Tibial nerve (tissue), 4 donors: Measurements from ENCODE around the gene OSBPL10. TPM values are rescaled to one million over a fixed set of nuclear protein-coding genes. Genes with fewer than 3 reads are reported as not detected.

Experiments
- DNase-seq, 2 donors: peaks; one replicate each; pipeline ENCODE4 v3.0.0-alpha.2; 2019; ENCODE audit warnings: low spot score in 2 of 2
- H3K27ac ChIP-seq, 4 donors: fragments of 200-600 bp; sonication (generic) in 3 of 4; one replicate each; pipeline ENCODE4 v1.5.1; 2017 to 2019; ENCODE audit warnings: mild to moderate bottlenecking in 1 of 4
- H3K27me3 ChIP-seq, 2 donors: fragments of 200-600 bp; sonication (generic) in 1 of 2; one replicate each; pipeline versions ENCODE4 v1.5.1 to v1.6.0; 2017 to 2019
- H3K36me3 ChIP-seq, 3 donors: fragments of 200-600 bp; sonication (generic); one replicate each; pipeline ENCODE4 v1.5.1; 2018 to 2019
- H3K4me1 ChIP-seq, 4 donors: fragments of 200-600 bp; sonication (generic) in 3 of 4; one replicate each; pipeline ENCODE4 v1.5.1; 2017 to 2019
- H3K4me3 ChIP-seq, 4 donors: fragments of 200-600 bp; sonication (generic) in 3 of 4; one replicate each; pipeline ENCODE4 v1.5.1; 2017 to 2019; ENCODE audit warnings: mild to moderate bottlenecking in 1 of 4, moderate library complexity in 1 of 4
- H3K9me3 ChIP-seq, 4 donors: fragments of 200-600 bp; sonication (generic) in 3 of 4; one replicate each; pipeline ENCODE4 v1.5.1; 2017 to 2019
- EP300 ChIP-seq, 2 donors: sonication (generic); formaldehyde crosslinking; IDR thresholded peaks; one replicate each; pipeline ENCODE4 v1.6.1; 2017; ENCODE audit warnings: antibody characterized with exemption in 2 of 2, mild to moderate bottlenecking in 1 of 2
- POLR2A ChIP-seq, 2 donors: fragments of 450-650 bp; IDR thresholded peaks; one replicate each; pipeline ENCODE4 v1.6.1; 2017; ENCODE audit warnings: antibody characterized with exemption in 2 of 2, mild to moderate bottlenecking in 2 of 2, moderate library complexity in 2 of 2
- WGBS, 2 donors: methylation state at CpG; one replicate each; pipeline ENCODE4 v1.1.5; 2018; 5-methylcytosine and 5-hydroxymethylcytosine counted together
- total RNA-seq, 4 donors: library from RNA; depleted of rRNA; stranded (reverse); fragments of >200 nt; gene quantifications; one replicate each; pipeline ENCODE4 v1.1.0, GENCODE V29; 2016
- TF ChIP-seq, protein P1 (sequence below), 5 experiments: fragments of 200-600 bp in 3 of 5; fragments of 450-650 bp in 2 of 5; sonication (generic) in 3 of 5; IDR thresholded peaks; one replicate each; pipeline ENCODE4 v1.5.1; 2016 to 2019; ENCODE audit warnings: antibody characterized with exemption in 5 of 5, mild to moderate bottlenecking in 3 of 5, moderate library complexity in 2 of 5

Gene OSBPL10
- total RNA-seq, 4 donors from 2014 or later: 45.0 to 79.2 (median 60.4) TPM

DNA sequence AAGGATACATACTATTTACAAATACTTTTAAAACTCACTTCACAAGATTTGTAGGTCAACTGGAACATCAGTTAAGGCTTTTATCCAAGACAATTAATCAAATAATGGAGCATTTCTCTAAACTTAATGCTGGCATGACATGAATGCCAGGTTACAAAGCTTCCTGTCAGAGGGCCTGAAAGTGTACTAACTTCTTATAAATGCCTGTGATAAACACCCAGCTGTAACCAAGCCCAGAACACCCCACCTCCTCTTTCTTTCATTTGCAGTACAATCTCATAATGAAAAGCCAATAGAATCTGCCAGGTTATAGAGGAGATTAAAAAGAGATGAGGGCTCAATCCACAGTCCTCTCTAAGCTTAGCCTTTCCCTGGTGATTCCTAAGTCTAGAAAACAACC lies 214.4 kb downstream of the OSBPL10 start:
- H3K27ac ChIP-seq: no peak overlapping the region
- TF ChIP-seq, protein P1, sequence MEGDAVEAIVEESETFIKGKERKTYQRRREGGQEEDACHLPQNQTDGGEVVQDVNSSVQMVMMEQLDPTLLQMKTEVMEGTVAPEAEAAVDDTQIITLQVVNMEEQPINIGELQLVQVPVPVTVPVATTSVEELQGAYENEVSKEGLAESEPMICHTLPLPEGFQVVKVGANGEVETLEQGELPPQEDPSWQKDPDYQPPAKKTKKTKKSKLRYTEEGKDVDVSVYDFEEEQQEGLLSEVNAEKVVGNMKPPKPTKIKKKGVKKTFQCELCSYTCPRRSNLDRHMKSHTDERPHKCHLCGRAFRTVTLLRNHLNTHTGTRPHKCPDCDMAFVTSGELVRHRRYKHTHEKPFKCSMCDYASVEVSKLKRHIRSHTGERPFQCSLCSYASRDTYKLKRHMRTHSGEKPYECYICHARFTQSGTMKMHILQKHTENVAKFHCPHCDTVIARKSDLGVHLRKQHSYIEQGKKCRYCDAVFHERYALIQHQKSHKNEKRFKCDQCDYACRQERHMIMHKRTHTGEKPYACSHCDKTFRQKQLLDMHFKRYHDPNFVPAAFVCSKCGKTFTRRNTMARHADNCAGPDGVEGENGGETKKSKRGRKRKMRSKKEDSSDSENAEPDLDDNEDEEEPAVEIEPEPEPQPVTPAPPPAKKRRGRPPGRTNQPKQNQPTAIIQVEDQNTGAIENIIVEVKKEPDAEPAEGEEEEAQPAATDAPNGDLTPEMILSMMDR (IDR thresholded peaks at IDR 0.05): no peak
- no peak for TF ChIP-seq POLR2A (IDR thresholded peaks at IDR 0.05)
- no peak for TF ChIP-seq EP300 (IDR thresholded peaks at IDR 0.05)
- no peak for DNase-seq
- no peaks in the 10 kb centered on the region for H3K9me3 ChIP-seq
- no peaks in the 10 kb centered on the region for H3K27me3 ChIP-seq
- H3K4me1 ChIP-seq: no peaks in the 10 kb centered on the region
- H3K36me3 ChIP-seq: no peaks in the 10 kb centered on the region
- H3K4me3 ChIP-seq: no peak overlapping the region

DNA sequence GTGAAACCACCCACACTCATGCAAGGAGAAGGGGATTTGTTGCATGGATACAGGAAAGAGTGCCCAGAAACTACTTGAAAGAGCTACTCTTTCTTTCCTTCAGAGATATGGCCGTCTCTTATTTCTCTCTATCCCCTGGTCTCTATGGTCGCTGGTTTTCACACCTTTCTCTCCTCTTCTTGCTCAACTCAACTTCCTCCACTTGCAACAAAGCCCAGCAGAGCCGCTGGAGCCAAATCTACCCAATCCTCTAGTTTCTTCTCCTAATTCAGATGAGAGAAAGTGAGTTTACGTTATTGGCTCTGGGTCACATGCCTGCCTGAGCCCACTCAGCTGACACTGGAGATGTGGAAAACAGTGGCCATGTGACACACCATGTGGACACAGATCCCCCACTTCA lies 215.2 kb downstream of the OSBPL10 start:
- Histone ChIP-seq H3K4me3 (no peak overlapping the region), H3K4me1 (no peaks in the 10 kb centered on the region), H3K9me3 (no peaks in the 10 kb centered on the region), H3K36me3 (no peaks in the 10 kb centered on the region), H3K27ac (no peak overlapping the region), H3K27me3 (no peaks in the 10 kb centered on the region)
- DNase-seq: no peak
- 95% methylated on average over 3 to 4 of the region's 4 CpGs for WGBS, 2 donors
- TF ChIP-seq POLR2A (IDR thresholded peaks at IDR 0.05) (no peak), EP300 (IDR thresholded peaks at IDR 0.05) (no peak)
- TF ChIP-seq, protein P1 (IDR thresholded peaks at IDR 0.05): no peak

DNA sequence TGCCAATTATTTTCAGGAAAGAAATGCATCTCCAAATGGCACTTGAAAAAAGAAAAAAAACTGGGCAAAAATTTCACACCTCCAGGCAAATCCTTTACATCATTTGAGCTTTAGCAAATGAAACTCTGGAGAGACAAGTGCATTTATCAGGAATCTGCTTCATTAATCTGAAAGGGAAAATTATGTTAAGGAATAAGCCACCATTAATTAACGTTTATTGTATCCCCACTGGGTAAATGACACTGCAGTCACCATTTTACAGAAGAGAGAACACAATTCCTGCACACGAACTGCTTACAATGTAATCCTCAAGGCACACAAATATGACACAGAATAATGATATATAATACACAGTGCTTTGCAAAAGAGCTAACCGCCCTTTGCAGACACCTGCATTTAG lies 217.3 kb downstream of the OSBPL10 start:
- no peaks in the 10 kb centered on the region for H3K4me1 ChIP-seq

DNA sequence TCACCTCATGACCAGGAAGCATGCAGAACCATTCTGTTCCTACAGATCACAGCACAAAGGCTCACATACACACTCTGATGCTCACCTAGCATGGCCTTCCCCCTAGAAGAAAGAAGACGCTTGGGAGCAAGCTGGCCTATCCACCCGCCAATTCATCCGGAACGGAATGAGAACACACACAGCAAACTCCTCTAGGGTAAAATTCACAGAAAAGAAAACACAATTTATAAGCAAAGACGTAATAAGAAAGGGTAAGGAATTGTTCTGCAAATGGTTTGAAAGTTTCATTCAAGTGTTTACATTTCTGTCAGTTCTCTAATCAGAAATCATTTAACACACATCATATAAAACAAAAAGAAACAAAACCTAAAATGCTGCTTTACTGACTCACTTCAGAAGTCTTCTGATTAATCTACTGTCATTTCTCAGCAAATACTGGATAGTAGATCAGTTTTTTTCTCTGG lies 218.1 kb downstream of the OSBPL10 start:
- DNase-seq: no peak
- WGBS, 2 donors: 73 to 81% methylated on average over 5 of the region's 5 CpGs
- Histone ChIP-seq H3K36me3 (no peaks in the 10 kb centered on the region), H3K27me3 (no peaks in the 10 kb centered on the region), H3K4me1 (no peaks in the 10 kb centered on the region), H3K4me3 (no peak overlapping the region), H3K9me3 (no peaks in the 10 kb centered on the region), H3K27ac (no peak overlapping the region)
- no peak for TF ChIP-seq EP300 (IDR thresholded peaks at IDR 0.05)
- TF ChIP-seq, protein P1 (IDR thresholded peaks at IDR 0.05): no peak
- TF ChIP-seq POLR2A (IDR thresholded peaks at IDR 0.05): no peak

More for the DNA sequence above, 217.3 kb downstream of the OSBPL10 start:
- 82 to 86% methylated on average over 3 of the region's 3 CpGs for WGBS, 2 donors
- no peak overlapping the region for H3K4me3 ChIP-seq
- DNase-seq: no peak
- no peaks in the 10 kb centered on the region for H3K36me3 ChIP-seq
- H3K27me3 ChIP-seq: no peaks in the 10 kb centered on the region
- TF ChIP-seq POLR2A (IDR thresholded peaks at IDR 0.05): no peak
- TF ChIP-seq, protein P1 (IDR thresholded peaks at IDR 0.05): no peak
- H3K27ac ChIP-seq: no peak overlapping the region
- H3K9me3 ChIP-seq: no peaks in the 10 kb centered on the region

DNA sequence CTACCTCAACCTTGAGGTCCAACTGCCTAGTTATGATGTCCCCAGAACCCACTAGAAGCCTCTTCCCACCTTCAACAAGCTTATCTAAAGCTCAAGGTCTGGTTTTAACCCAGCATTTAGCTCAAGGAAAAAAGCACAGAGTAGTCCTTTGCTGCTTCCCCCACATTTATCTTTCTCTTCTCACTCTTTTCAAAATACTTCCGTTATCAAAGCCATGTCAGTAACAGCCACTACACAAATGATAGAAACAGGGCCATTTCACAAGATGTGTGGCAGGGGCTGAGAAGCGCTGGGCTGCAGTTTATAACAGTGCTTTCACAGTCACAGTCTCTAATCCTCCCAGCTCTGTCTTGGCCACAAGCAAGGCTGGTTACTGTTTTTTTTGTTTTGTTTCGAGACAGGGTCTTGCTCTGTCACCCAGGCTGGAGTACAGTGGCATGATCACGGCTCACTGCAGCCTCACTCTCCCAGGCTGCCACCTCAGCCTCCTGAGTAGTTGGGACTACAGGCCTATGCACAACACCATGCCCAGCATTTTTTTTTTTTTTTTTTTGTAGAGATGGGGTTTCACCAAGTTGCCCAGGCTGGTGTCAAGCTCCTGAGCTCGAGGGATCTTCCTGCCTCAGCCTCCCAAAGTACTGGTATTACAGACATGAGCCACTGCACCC lies 218.8 kb downstream of the OSBPL10 start:
- WGBS, 2 donors: 69 to 80% methylated on average over 5 of the region's 5 CpGs
- Histone ChIP-seq H3K9me3 (no peaks in the 10 kb centered on the region), H3K4me3 (no peak overlapping the region), H3K4me1 (no peaks in the 10 kb centered on the region), H3K36me3 (no peaks in the 10 kb centered on the region), H3K27me3 (no peaks in the 10 kb centered on the region), H3K27ac (no peak overlapping the region)
- TF ChIP-seq POLR2A (IDR thresholded peaks at IDR 0.05): no peak
- TF ChIP-seq, protein P1 (IDR thresholded peaks at IDR 0.05): no peak
- TF ChIP-seq EP300 (IDR thresholded peaks at IDR 0.05): no peak
- no peak for DNase-seq
